Neural cell (in vitro differentiated cells): ENCODE measurements around the gene CTNNA2. TPM values are rescaled to one million over a fixed set of nuclear protein-coding genes. Genes with fewer than 3 reads are reported as not detected.

ENCODE experiments used
- H2AFZ ChIP-seq: fragments of 200-600, 300-800 bp; sonication (generic), shearing (Covaris generic); 2 replicates; pipeline ENCODE4 v1.6.0; 2014; ENCODE audit warnings: low read depth, mild to moderate bottlenecking, antibody characterized with exemption, low read length, moderate library complexity
- H3F3A ChIP-seq: fragments of 200-600 bp; shearing (Covaris generic); 2 replicates; pipeline ENCODE4 v1.6.1; 2016; ENCODE audit warnings: mild to moderate bottlenecking, moderate library complexity, mixed read lengths, antibody characterized with exemption, low read length; ENCODE audit not compliant: insufficient read depth, poor library complexity, severe bottlenecking
- H3K27ac ChIP-seq: fragments of 200-600, 300-800 bp; sonication (generic), shearing (Covaris generic); 2 replicates; pipeline ENCODE4 v1.5.1; 2014; ENCODE audit warnings: mild to moderate bottlenecking, low read length, moderate library complexity
- H3K27me3 ChIP-seq: fragments of 300-800, 200-600 bp; sonication (generic), shearing (Covaris generic); 2 replicates; pipeline ENCODE4 v1.6.0; 2014; ENCODE audit warnings: mild to moderate bottlenecking, low read depth, low read length, moderate library complexity; ENCODE audit not compliant: insufficient read depth
- H3K36me3 ChIP-seq: fragments of 300-800, 200-600 bp; sonication (generic), shearing (Covaris generic); 2 replicates; pipeline ENCODE4 v1.5.1; 2014; ENCODE audit warnings: mild to moderate bottlenecking, antibody characterized with exemption, low read length, moderate library complexity; ENCODE audit not compliant: insufficient read depth
- H3K4me2 ChIP-seq: fragments of 300-800, 200-600 bp; sonication (generic), shearing (Covaris generic); 2 replicates; pipeline ENCODE4 v1.6.0; 2014; ENCODE audit warnings: mild to moderate bottlenecking, low read length
- H3K4me3 ChIP-seq: fragments of 300-800, 200-600 bp; sonication (generic), shearing (Covaris generic); 2 replicates; pipeline ENCODE4 v1.5.1; 2014; ENCODE audit warnings: mild to moderate bottlenecking, low read length, moderate library complexity
- H3K79me2 ChIP-seq: fragments of 200-600 bp; shearing (Covaris generic); replicated peaks from 2 replicates; pipeline ENCODE4 v1.6.0; 2014; ENCODE audit warnings: mild to moderate bottlenecking, low read length, moderate library complexity; ENCODE audit not compliant: insufficient read depth
- H3K9ac ChIP-seq: fragments of 300-800, 200-600 bp; sonication (generic), shearing (Covaris generic); 2 replicates; pipeline ENCODE4 v1.6.1; 2016; ENCODE audit warnings: mild to moderate bottlenecking, low read length, mixed read lengths
- H3K9me2 ChIP-seq: fragments of 200-600 bp; shearing (Covaris generic); 2 replicates; pipeline ENCODE4 v1.6.1; 2016; ENCODE audit warnings: mild to moderate bottlenecking, low read length, mixed read lengths; ENCODE audit not compliant: insufficient read depth
- H3K9me3 ChIP-seq: fragments of 200-600, 300-800 bp; sonication (generic), shearing (Covaris generic); 2 replicates; pipeline ENCODE4 v1.6.1; 2016; ENCODE audit warnings: mild to moderate bottlenecking, mixed run types, low read length, moderate library complexity, mixed read lengths
- H4K20me1 ChIP-seq: fragments of 200-600 bp; shearing (Covaris generic); 2 replicates; pipeline ENCODE4 v1.6.1; 2016; ENCODE audit warnings: mild to moderate bottlenecking, mixed run types; ENCODE audit not compliant: insufficient read depth
- CTCF ChIP-seq: fragments of 450-650 bp; IDR thresholded peaks from 2 replicates; pipeline ENCODE4 v1.5.1; 2014; ENCODE audit warnings: antibody characterized with exemption, mild to moderate bottlenecking, moderate library complexity; ENCODE audit not compliant: poor library complexity, severe bottlenecking
- EP300 ChIP-seq: fragments of 450-650 bp; conservative IDR thresholded peaks from 2 replicates; pipeline ENCODE4 v1.6.1; 2014; ENCODE audit warnings: antibody characterized with exemption, mild to moderate bottlenecking, moderate library complexity; ENCODE audit not compliant: poor library complexity, severe bottlenecking
- EZH2 ChIP-seq: fragments of 200-600, 300-800 bp; shearing (Covaris generic), sonication (generic); IDR thresholded peaks from 2 replicates; pipeline ENCODE4 v1.6.1; 2014; ENCODE audit warnings: antibody characterized with exemption, low read length, borderline replicate concordance, mild to moderate bottlenecking; ENCODE audit not compliant: insufficient read depth, poor library complexity, severe bottlenecking
- MXI1 ChIP-seq: fragments of 450-650 bp; conservative IDR thresholded peaks from 2 replicates; pipeline ENCODE4 v1.6.1; 2014; ENCODE audit warnings: antibody characterized with exemption, mild to moderate bottlenecking; ENCODE audit not compliant: poor library complexity, severe bottlenecking
- POLR2AphosphoS5 ChIP-seq: IDR thresholded peaks from 2 replicates; pipeline ENCODE4 v1.6.1; 2012
- RAD21 ChIP-seq: fragments of 450-650 bp; conservative IDR thresholded peaks from 2 replicates; pipeline ENCODE4 v1.6.1; 2014; ENCODE audit warnings: antibody characterized with exemption, mild to moderate bottlenecking, moderate library complexity
- REST ChIP-seq: IDR thresholded peaks from 2 replicates; pipeline ENCODE4 v1.6.1; 2012; ENCODE audit warnings: borderline replicate concordance
- SMC3 ChIP-seq: fragments of 450-650 bp; conservative IDR thresholded peaks from 2 replicates; pipeline ENCODE4 v1.6.1; 2014; ENCODE audit warnings: antibody characterized with exemption, mild to moderate bottlenecking, moderate library complexity; ENCODE audit not compliant: poor library complexity
- TAF1 ChIP-seq: IDR thresholded peaks from 2 replicates; pipeline ENCODE4 v1.6.1; 2012; ENCODE audit warnings: low read depth
- polyA plus RNA-seq: library from polyadenylated mRNA; depleted of rRNA; stranded (reverse); fragments of >200 nt; gene quantifications from 2 replicates; pipeline ENCODE4 v1.2.3, GENCODE V29; 2014

The CTNNA2 gene
- polyA plus RNA-seq, 1 donor from 2014 or later = 194 TPM

- no peak for TF ChIP-seq EP300
These were observed 798.5 kb downstream of the CTNNA2 start (continued) for GRCh38 chr2:80311304-80311703.

- Histone ChIP-seq H3K9me3 (no peaks in the 10 kb centered on the region), H3K79me2 (no peaks in the 10 kb centered on the region), H3K9ac (no peak overlapping the region), H3K4me3 (no peak overlapping the region), H4K20me1 (no peaks in the 10 kb centered on the region), H3K36me3 (no peaks in the 10 kb centered on the region), H3K27ac (no peak overlapping the region), H2AFZ (no peak overlapping the region), H3F3A (no peaks in the 10 kb centered on the region), H3K27me3 (no peaks in the 10 kb centered on the region), H3K9me2 (no peaks in the 10 kb centered on the region), H3K4me2 (no peak overlapping the region)
- no peak for TF ChIP-seq EZH2
- TF ChIP-seq RAD21 = no peak
- TF ChIP-seq CTCF = no peak
- TF ChIP-seq EP300 = no peak
- TF ChIP-seq TAF1 = no peak
- TF ChIP-seq REST = no peak
- TF ChIP-seq SMC3 = no peak
- no peak for TF ChIP-seq POLR2AphosphoS5
- no peak for TF ChIP-seq MXI1
These were observed 799.5 kb downstream of the CTNNA2 start for GRCh38 chr2:80312282-80312839.

- Histone ChIP-seq H2AFZ (no peak overlapping the region), H3K79me2 (no peaks in the 10 kb centered on the region), H3K9ac (no peak overlapping the region), H3K4me3 (peak overlapping the region; percentile 23), H3F3A (no peaks in the 10 kb centered on the region), H3K27ac (no peak overlapping the region), H3K4me2 (no peak overlapping the region), H3K27me3 (no peaks in the 10 kb centered on the region), H4K20me1 (no peaks in the 10 kb centered on the region), H3K9me2 (no peaks in the 10 kb centered on the region), H3K9me3 (no peaks in the 10 kb centered on the region), H3K36me3 (no peaks in the 10 kb centered on the region)
- TF ChIP-seq EP300 = peak; percentile 15
- no peak for TF ChIP-seq TAF1
These were observed 809.6 kb downstream of the CTNNA2 start for GRCh38 chr2:80322311-80322920.
